ENCODE data around the gene FBXO21.

The FBXO21 gene

GRCh38 chr12:117178301-117178700 lies 12.0 kb downstream of the FBXO21 start:
- no peaks in the 10 kb centered on the region for H3K79me2 ChIP-seq (ENCODE audit: insufficient read depth, low read length)
- H3K36me3 ChIP-seq (ENCODE audit: insufficient read depth, low read length) = peaks cover 100% of the 10 kb centered on the region
- no peak overlapping the region for H3K4me3 ChIP-seq (ENCODE audit: low read depth, low read length, poor library complexity, severe bottlenecking)
- no peaks in the 10 kb centered on the region for H4K20me1 ChIP-seq (ENCODE audit: insufficient read depth, low read length)
- no peaks in the 10 kb centered on the region for H3K27me3 ChIP-seq (ENCODE audit: insufficient read depth, low read length)
- H3K4me2 ChIP-seq (ENCODE audit: low read length) = no peak overlapping the region
- no peaks in the 10 kb centered on the region for H3K9me2 ChIP-seq (ENCODE audit: low read depth, low read length)
- peaks cover 8% of the 10 kb centered on the region; the same call in 1 of the 2 replicates for H3K9me3 ChIP-seq (ENCODE audit: low read length)
- no peaks in the 10 kb centered on the region for H3K4me1 ChIP-seq (ENCODE audit: insufficient read depth, low read length, severe bottlenecking)
- TF ChIP-seq EZH2 (IDR thresholded peaks at IDR 0.05; ENCODE audit: borderline replicate concordance, low read length) (no peak), CTCF (IDR thresholded peaks at IDR 0.05; ENCODE audit: low read length) (no peak)
- no peak overlapping the region for H3K9ac ChIP-seq (ENCODE audit: low read length)
- no peak overlapping the region for H2AFZ ChIP-seq (ENCODE audit: low read length)
- H3K27ac ChIP-seq (ENCODE audit: low read depth, low read length, poor library complexity, severe bottlenecking) = no peak overlapping the region
- no peaks in the 10 kb centered on the region for H3F3A ChIP-seq (ENCODE audit: insufficient read depth, low read length)

- Histone ChIP-seq H2AFZ (ENCODE audit: low read length) (no peak overlapping the region), H3K36me3 (ENCODE audit: insufficient read depth, low read length) (peaks cover 100% of the 10 kb centered on the region), H3K27me3 (ENCODE audit: insufficient read depth, low read length) (no peaks in the 10 kb centered on the region), H4K20me1 (ENCODE audit: insufficient read depth, low read length) (no peaks in the 10 kb centered on the region), H3K27ac (ENCODE audit: low read depth, low read length, poor library complexity, severe bottlenecking) (no peak overlapping the region), H3F3A (ENCODE audit: insufficient read depth, low read length) (no peaks in the 10 kb centered on the region), H3K9me2 (ENCODE audit: low read depth, low read length) (no peaks in the 10 kb centered on the region), H3K79me2 (ENCODE audit: insufficient read depth, low read length) (no peaks in the 10 kb centered on the region), H3K9me3 (ENCODE audit: low read length) (no peaks in the 10 kb centered on the region), H3K4me2 (ENCODE audit: low read length) (no peak overlapping the region), H3K4me1 (ENCODE audit: insufficient read depth, low read length, severe bottlenecking) (no peaks in the 10 kb centered on the region), H3K4me3 (ENCODE audit: low read depth, low read length, poor library complexity, severe bottlenecking) (no peak overlapping the region), H3K9ac (ENCODE audit: low read length) (no peak overlapping the region)
- TF ChIP-seq EZH2 (IDR thresholded peaks at IDR 0.05; ENCODE audit: borderline replicate concordance, low read length) (no peak), CTCF (IDR thresholded peaks at IDR 0.05; ENCODE audit: low read length) (no peak)
These were observed 18.1 kb downstream of the FBXO21 start for GRCh38 chr12:117172168-117172567.

GRCh38 chr12:117171499-117172162 lies 18.6 kb downstream of the FBXO21 start:
- H3K27me3 ChIP-seq (ENCODE audit: insufficient read depth, low read length) = no peaks in the 10 kb centered on the region
- no peaks in the 10 kb centered on the region for H3F3A ChIP-seq (ENCODE audit: insufficient read depth, low read length)
- H3K79me2 ChIP-seq (ENCODE audit: insufficient read depth, low read length) = no peaks in the 10 kb centered on the region
- no peaks in the 10 kb centered on the region for H3K4me1 ChIP-seq (ENCODE audit: insufficient read depth, low read length, severe bottlenecking)
- no peaks in the 10 kb centered on the region for H3K9me2 ChIP-seq (ENCODE audit: low read depth, low read length)
- no peaks in the 10 kb centered on the region for H4K20me1 ChIP-seq (ENCODE audit: insufficient read depth, low read length)
- no peak overlapping the region for H3K27ac ChIP-seq (ENCODE audit: low read depth, low read length, poor library complexity, severe bottlenecking)
- no peak overlapping the region for H3K9ac ChIP-seq (ENCODE audit: low read length)
- no peak overlapping the region for H3K4me3 ChIP-seq (ENCODE audit: low read depth, low read length, poor library complexity, severe bottlenecking)
- H3K36me3 ChIP-seq (ENCODE audit: insufficient read depth, low read length) = peaks cover 100% of the 10 kb centered on the region
- TF ChIP-seq CTCF (IDR thresholded peaks at IDR 0.05; ENCODE audit: low read length) = no peak
- no peak for TF ChIP-seq EZH2 (IDR thresholded peaks at IDR 0.05; ENCODE audit: borderline replicate concordance, low read length)
- H3K4me2 ChIP-seq (ENCODE audit: low read length) = no peak overlapping the region
- H2AFZ ChIP-seq (ENCODE audit: low read length) = no peak overlapping the region
- no peaks in the 10 kb centered on the region for H3K9me3 ChIP-seq (ENCODE audit: low read length)
